Fibroblast of skin of right biceps (primary cell): Measurements from ENCODE around the gene LFNG.
"Not testable (repeated sequence)": the region's sequence is repeated elsewhere in the genome, so short reads cannot be mapped to it uniquely, and the experiment has no call there.

Experiments
- DNase-seq: peaks from one replicate; pipeline ENCODE4 v3.0.0-alpha.2; 2013

Gene LFNG

GRCh38 chr7:2553831-2554581 is 34.4 kb downstream of the LFNG start:
- no peak for DNase-seq

- no peak for DNase-seq
Observed at GRCh38 chr7:2554661-2555111, 35.1 kb downstream of the LFNG start.

GRCh38 chr7:2555121-2556052 is 35.8 kb downstream of the LFNG start, which contains the start of gene BRAT1:
TSS of gene BRAT1 (minus strand) at chr7:2555524. CDS start at chr7:2554431, 1,093 bp downstream.
- peak; percentile 94 for DNase-seq

- DNase-seq, result peak; percentile 86
Observed at GRCh38 chr7:2558629-2559282, 39.2 kb downstream of the LFNG start, which contains the start of gene IQCE. TSS of gene IQCE (plus strand) at chr7:2558979. CDS start at chr7:2559182, 203 bp downstream.

- DNase-seq, result no peak
Observed at GRCh38 chr7:2559283-2559950, 39.8 kb downstream of the LFNG start.

- not testable (repeated sequence) for DNase-seq
Observed at GRCh38 chr7:2563955-2564354, 44.4 kb downstream of the LFNG start.

- DNase-seq, result no peak
Observed at GRCh38 chr7:2564970-2565540, 45.5 kb downstream of the LFNG start.

- no peak for DNase-seq
Observed at GRCh38 chr7:2566348-2566889, 46.8 kb downstream of the LFNG start.

GRCh38 chr7:2566890-2567678 is 47.5 kb downstream of the LFNG start:
- DNase-seq, result no peak

- peak; percentile 37 for DNase-seq
Observed at GRCh38 chr7:2567679-2568278, 48.2 kb downstream of the LFNG start.

- no peak for DNase-seq
Observed at GRCh38 chr7:2568521-2569223, 49.1 kb downstream of the LFNG start.

GRCh38 chr7:2569421-2569820 is 49.8 kb downstream of the LFNG start:
- no peak for DNase-seq

- no peak for DNase-seq
Observed at GRCh38 chr7:2570021-2570420, 50.4 kb downstream of the LFNG start.

- no peak for DNase-seq
Observed at GRCh38 chr7:2571409-2571808, 51.8 kb downstream of the LFNG start.

GRCh38 chr7:2572101-2572842 is 52.7 kb downstream of the LFNG start:
- peak; percentile 26 for DNase-seq

GRCh38 chr7:2573761-2574160 is 54.2 kb downstream of the LFNG start:
- no peak for DNase-seq

- DNase-seq, result no peak
Observed at GRCh38 chr7:2575046-2575732, 55.6 kb downstream of the LFNG start.

GRCh38 chr7:2575733-2576340 is 56.3 kb downstream of the LFNG start:
- no peak for DNase-seq
